Measurements from ENCODE around the gene NEUROG1. TPM values are rescaled to one million over a fixed set of nuclear protein-coding genes. Genes with fewer than 3 reads are reported as not detected.

Gene NEUROG1
- total and polyA plus RNA-seq, 8 donors = not detected

- peaks cover 0 to 7% of the 10 kb centered on the region in 2 donors for H3K4me1 ChIP-seq
- intact Hi-C loops (cut with DNase I) = no loop called here
- no peaks in the 10 kb centered on the region for H3K36me3 ChIP-seq
- no peak overlapping the region for H3K4me3 ChIP-seq
- DNase-seq (no peak), ATAC-seq (no peak)
- no peak overlapping the region for H3K27ac ChIP-seq
- H3K9me3 ChIP-seq = no peaks in the 10 kb centered on the region
- peaks cover 0 to 76% of the 10 kb centered on the region in 2 donors for H3K27me3 ChIP-seq
- TF ChIP-seq CTCF (IDR thresholded peaks at IDR 0.05) = no peak
These were observed 21.5 kb upstream of the NEUROG1 start for GRCh38 chr5:135557076-135557838.

- intact Hi-C loops (cut with DNase I) = no loop called here
- no peak for TF ChIP-seq CTCF (IDR thresholded peaks at IDR 0.05)
These were observed 20.9 kb upstream of the NEUROG1 start for GRCh38 chr5:135556620-135557019.

GRCh38 chr5:135555530-135555929 lies 19.8 kb upstream of the NEUROG1 start:
- no peak for TF ChIP-seq CTCF (IDR thresholded peaks at IDR 0.05)
- no peaks in the 10 kb centered on the region for H3K36me3 ChIP-seq
- intact Hi-C loops (cut with DNase I) = no loop called here

More at GRCh38 chr5:135556620-135557019, 20.9 kb upstream of the NEUROG1 start:
- Histone ChIP-seq H3K27ac (no peak overlapping the region), H3K36me3 (no peaks in the 10 kb centered on the region), H3K27me3 (peaks cover 0 to 83% of the 10 kb centered on the region in 2 donors), H3K9me3 (no peaks in the 10 kb centered on the region), H3K4me3 (no peak overlapping the region), H3K4me1 (peaks cover 0 to 7% of the 10 kb centered on the region in 2 donors)
- DNase-seq = no peak
- no peak for ATAC-seq

GRCh38 chr5:135553688-135554462 lies 18.1 kb upstream of the NEUROG1 start:
- ATAC-seq = peak; percentile 78
- Histone ChIP-seq H3K4me3 (no peak overlapping the region), H3K4me1 (no peaks in the 10 kb centered on the region), H3K9me3 (no peaks in the 10 kb centered on the region), H3K27ac (no peak overlapping the region), H3K27me3 (peaks cover 0 to 92% of the 10 kb centered on the region in 2 donors), H3K36me3 (no peaks in the 10 kb centered on the region)
- TF ChIP-seq CTCF (IDR thresholded peaks at IDR 0.05) = peak in 1 of 2 donors; percentile 14
- intact Hi-C loops (cut with DNase I) = loop anchor here in 1 of 2 donors (5.0 kb wide), 1 partner anchor 87 kb away; no protein-coding TSS in a partner anchor
- peak in 1 of 4 donors; percentile 25 for DNase-seq

More at GRCh38 chr5:135555530-135555929, 19.8 kb upstream of the NEUROG1 start:
- no peak for DNase-seq
- H3K4me3 ChIP-seq = no peak overlapping the region
- no peaks in the 10 kb centered on the region for H3K9me3 ChIP-seq
- peaks cover 0 to 90% of the 10 kb centered on the region in 2 donors for H3K27me3 ChIP-seq
- H3K4me1 ChIP-seq = peaks cover 0 to 1% of the 10 kb centered on the region in 2 donors
- no peak overlapping the region for H3K27ac ChIP-seq
- no peak for ATAC-seq
